B cell (primary cell): ENCODE data around the gene JARID2.
"Not testable (repeated sequence)": the region's sequence is repeated elsewhere in the genome, so short reads cannot be mapped to it uniquely, and the experiment has no call there.

Source experiments
- EZH2 ChIP-seq: IDR thresholded peaks from 2 replicates; pipeline ENCODE4 v1.6.1; 2012; ENCODE audit warnings: borderline replicate concordance, low read depth, mild to moderate bottlenecking, moderate library complexity, low read length; ENCODE audit not compliant: insufficient read depth, poor library complexity, severe bottlenecking
- TF ChIP-seq, protein P1 (sequence below): fragments of 200-600 bp; IDR thresholded peaks from one replicate; pipeline ENCODE4 v1.8.0; 2022; ENCODE audit warnings: antibody characterized with exemption, mild to moderate bottlenecking

GRCh38 chr6:15415622-15416021 lies 169.8 kb downstream of the JARID2 start:
- TF ChIP-seq, protein P1, sequence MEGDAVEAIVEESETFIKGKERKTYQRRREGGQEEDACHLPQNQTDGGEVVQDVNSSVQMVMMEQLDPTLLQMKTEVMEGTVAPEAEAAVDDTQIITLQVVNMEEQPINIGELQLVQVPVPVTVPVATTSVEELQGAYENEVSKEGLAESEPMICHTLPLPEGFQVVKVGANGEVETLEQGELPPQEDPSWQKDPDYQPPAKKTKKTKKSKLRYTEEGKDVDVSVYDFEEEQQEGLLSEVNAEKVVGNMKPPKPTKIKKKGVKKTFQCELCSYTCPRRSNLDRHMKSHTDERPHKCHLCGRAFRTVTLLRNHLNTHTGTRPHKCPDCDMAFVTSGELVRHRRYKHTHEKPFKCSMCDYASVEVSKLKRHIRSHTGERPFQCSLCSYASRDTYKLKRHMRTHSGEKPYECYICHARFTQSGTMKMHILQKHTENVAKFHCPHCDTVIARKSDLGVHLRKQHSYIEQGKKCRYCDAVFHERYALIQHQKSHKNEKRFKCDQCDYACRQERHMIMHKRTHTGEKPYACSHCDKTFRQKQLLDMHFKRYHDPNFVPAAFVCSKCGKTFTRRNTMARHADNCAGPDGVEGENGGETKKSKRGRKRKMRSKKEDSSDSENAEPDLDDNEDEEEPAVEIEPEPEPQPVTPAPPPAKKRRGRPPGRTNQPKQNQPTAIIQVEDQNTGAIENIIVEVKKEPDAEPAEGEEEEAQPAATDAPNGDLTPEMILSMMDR: not testable (repeated sequence)
- TF ChIP-seq EZH2: not testable (repeated sequence)
